ENCODE results near the gene IL6. TPM values are rescaled to one million over a fixed set of nuclear protein-coding genes. Genes with fewer than 3 reads are reported as not detected.

IL6 gene
- total and polyA plus RNA-seq, 2 donors (not counting 1 experiment from before 2014, with no cell fraction given) = 2.6 to 222 TPM

DNA sequence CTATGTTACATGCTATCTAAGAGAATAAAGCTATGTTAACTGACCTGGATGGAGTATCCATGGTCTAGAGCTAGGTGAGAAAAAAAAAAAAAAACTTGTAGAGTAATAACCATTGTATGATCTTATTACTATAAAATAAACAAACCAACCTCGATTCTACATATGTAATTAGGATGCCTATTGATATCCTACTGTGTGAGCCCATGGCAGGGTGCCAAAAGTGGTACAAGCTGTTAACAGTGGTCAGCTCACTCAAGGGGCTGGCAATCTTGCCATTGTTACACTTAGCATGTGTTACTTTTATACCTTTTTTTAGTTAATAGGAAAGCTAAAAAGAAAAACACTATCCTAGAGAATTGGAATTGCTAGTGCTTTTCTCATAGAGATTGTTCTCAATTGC lies 13.5 kb upstream of the IL6 start:
- intact Hi-C loops (cut with micrococcal nuclease) = loop anchor here (1.0 to 2.0 kb wide), 3 partner anchors 10 to 15 kb away; no protein-coding TSS in a partner anchor
- Histone ChIP-seq H3K4me3 (ENCODE audit: control extremely low read depth in 1 of 5, extremely low read depth in 1 of 5, insufficient read depth in 1 of 5, low read depth in 2 of 5, low read length in 4 of 5) (peak overlapping the region in 1 of 5 experiments; percentile 2), H3K27ac (ENCODE audit: low read length in 2 of 2) (peak overlapping the region; percentile 96 to 97), H2AFZ (ENCODE audit: insufficient read depth, low read depth, low read length, poor library complexity, severe bottlenecking) (no peak overlapping the region), H4K20me1 (ENCODE audit: control insufficient read depth, insufficient read depth, low read length, poor library complexity, severe bottlenecking) (no peaks in the 10 kb centered on the region), H3K79me2 (ENCODE audit: control insufficient read depth, insufficient read depth, low read length) (peaks cover 43% of the 10 kb centered on the region), H3K36me3 (replicated peaks in 1 of 2; ENCODE audit: control extremely low read depth in 1 of 2, control insufficient read depth in 1 of 2, extremely low read depth in 1 of 2, insufficient read depth in 2 of 2, low read length in 1 of 2) (no peaks in the 10 kb centered on the region), H3K9me3 (ENCODE audit: control extremely low read depth in 1 of 3, control insufficient read depth in 2 of 3, insufficient read depth in 1 of 3, low read length in 2 of 3) (no peaks in the 10 kb centered on the region), H3K9ac (ENCODE audit: low read length) (no peak overlapping the region), H3K27me3 (replicated peaks in 1 of 4; ENCODE audit: control extremely low read depth in 1 of 4, control insufficient read depth in 3 of 4, insufficient read depth in 4 of 4, low read length in 3 of 4) (no peaks in the 10 kb centered on the region), H3K4me2 (replicated peaks; ENCODE audit: low read depth, low read length, poor library complexity, severe bottlenecking) (peak overlapping the region; percentile 50), H3K4me1 (ENCODE audit: control insufficient read depth in 2 of 2, insufficient read depth in 2 of 2, low read length in 2 of 2) (peaks cover 47 to 51% of the 10 kb centered on the region in 2 donors)
- CTCF ChIA-PET = interaction anchor here (0.6 to 8.8 kb wide), 8 partner anchors 11 to 165 kb away, joined by 3 to 117 read pairs (median 4); partner anchors contain the start of gene IL6
- H3K9me3 Mint-ChIP-seq (ENCODE audit: insufficient read depth) = no peaks in the 10 kb centered on the region
- peak overlapping the region; percentile 75 for H3K4me3 Mint-ChIP-seq
- peaks cover 65% of the 10 kb centered on the region for H3K4me1 Mint-ChIP-seq
- TF ChIP-seq, protein P1, sequence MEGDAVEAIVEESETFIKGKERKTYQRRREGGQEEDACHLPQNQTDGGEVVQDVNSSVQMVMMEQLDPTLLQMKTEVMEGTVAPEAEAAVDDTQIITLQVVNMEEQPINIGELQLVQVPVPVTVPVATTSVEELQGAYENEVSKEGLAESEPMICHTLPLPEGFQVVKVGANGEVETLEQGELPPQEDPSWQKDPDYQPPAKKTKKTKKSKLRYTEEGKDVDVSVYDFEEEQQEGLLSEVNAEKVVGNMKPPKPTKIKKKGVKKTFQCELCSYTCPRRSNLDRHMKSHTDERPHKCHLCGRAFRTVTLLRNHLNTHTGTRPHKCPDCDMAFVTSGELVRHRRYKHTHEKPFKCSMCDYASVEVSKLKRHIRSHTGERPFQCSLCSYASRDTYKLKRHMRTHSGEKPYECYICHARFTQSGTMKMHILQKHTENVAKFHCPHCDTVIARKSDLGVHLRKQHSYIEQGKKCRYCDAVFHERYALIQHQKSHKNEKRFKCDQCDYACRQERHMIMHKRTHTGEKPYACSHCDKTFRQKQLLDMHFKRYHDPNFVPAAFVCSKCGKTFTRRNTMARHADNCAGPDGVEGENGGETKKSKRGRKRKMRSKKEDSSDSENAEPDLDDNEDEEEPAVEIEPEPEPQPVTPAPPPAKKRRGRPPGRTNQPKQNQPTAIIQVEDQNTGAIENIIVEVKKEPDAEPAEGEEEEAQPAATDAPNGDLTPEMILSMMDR (IDR thresholded peaks at IDR 0.05) = no peak
- no peak for TF ChIP-seq EZH2 (IDR thresholded peaks at IDR 0.05; ENCODE audit: borderline replicate concordance, insufficient read depth, low read depth, low read length, poor library complexity, severe bottlenecking)
- H3K27me3 Mint-ChIP-seq = no peaks in the 10 kb centered on the region
- POLR2A ChIA-PET = interaction anchor here (0.7 kb wide), 1 partner anchor 17 kb away, joined by 5 read pairs; no protein-coding TSS in a partner anchor
- ATAC-seq (ENCODE audit: low read depth) = no peak
- no peak for DNase-seq
- no CpG with 5 or more reads among the region's 1 CpG for WGBS (ENCODE audit: insufficient coverage)
- peak overlapping the region; percentile 93 for H3K27ac Mint-ChIP-seq

DNA sequence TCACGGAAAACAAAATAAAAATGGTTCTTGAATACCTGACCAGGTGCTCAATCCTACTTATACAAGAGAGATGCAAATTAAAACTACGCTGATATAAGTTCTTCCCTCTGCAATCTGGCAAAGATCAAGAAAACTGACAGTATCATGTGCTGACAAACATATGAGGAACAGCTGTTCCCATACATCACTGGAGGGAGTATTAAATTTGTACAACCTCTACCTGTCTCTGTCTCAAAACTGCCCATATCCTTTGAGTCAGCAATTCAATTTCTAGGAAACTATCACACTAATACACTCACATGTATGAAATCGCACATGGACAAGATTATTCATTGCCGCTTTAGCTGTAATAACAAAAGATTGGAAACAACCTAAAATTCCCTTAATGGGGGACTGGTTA lies 11.0 kb upstream of the IL6 start:
- no peak overlapping the region for H3K27ac ChIP-seq (ENCODE audit: low read length in 2 of 2)
- peaks cover 47% of the 10 kb centered on the region for H3K79me2 ChIP-seq (ENCODE audit: control insufficient read depth, insufficient read depth, low read length)
- TF ChIP-seq, protein P1 (IDR thresholded peaks at IDR 0.05) = no peak
- TF ChIP-seq EZH2 (IDR thresholded peaks at IDR 0.05; ENCODE audit: borderline replicate concordance, insufficient read depth, low read depth, low read length, poor library complexity, severe bottlenecking) = no peak
- H3K4me1 ChIP-seq (ENCODE audit: control insufficient read depth in 2 of 2, insufficient read depth in 2 of 2, low read length in 2 of 2) = peaks cover 53 to 62% of the 10 kb centered on the region in 2 donors
- ATAC-seq (ENCODE audit: low read depth) = no peak
- H3K4me2 ChIP-seq (replicated peaks; ENCODE audit: low read depth, low read length, poor library complexity, severe bottlenecking) = no peak overlapping the region
- H3K4me3 ChIP-seq (ENCODE audit: control extremely low read depth in 1 of 5, extremely low read depth in 1 of 5, insufficient read depth in 1 of 5, low read depth in 2 of 5, low read length in 4 of 5) = no peak overlapping the region
- no peaks in the 10 kb centered on the region for H3K9me3 Mint-ChIP-seq (ENCODE audit: insufficient read depth)
- no peaks in the 10 kb centered on the region for H3K9me3 ChIP-seq (ENCODE audit: control extremely low read depth in 1 of 3, control insufficient read depth in 2 of 3, insufficient read depth in 1 of 3, low read length in 2 of 3)
- H3K27ac Mint-ChIP-seq = peak overlapping the region; percentile 5
- H3K9ac ChIP-seq (ENCODE audit: low read length) = no peak overlapping the region
- no peak for DNase-seq
- H3K4me3 Mint-ChIP-seq = no peak overlapping the region
- ChIA-PET POLR2A (no interaction called here), CTCF (interaction anchor here (3.6 kb wide), 1 partner anchor 11 kb away, joined by 32 read pairs; the partner anchor contains the start of gene IL6)
- intact Hi-C loops (cut with micrococcal nuclease) = no loop called here
- H3K4me1 Mint-ChIP-seq = peaks cover 69% of the 10 kb centered on the region
- H3K36me3 ChIP-seq (replicated peaks in 1 of 2; ENCODE audit: control extremely low read depth in 1 of 2, control insufficient read depth in 1 of 2, extremely low read depth in 1 of 2, insufficient read depth in 2 of 2, low read length in 1 of 2) = no peaks in the 10 kb centered on the region
- 100% methylated on average over 1 of the region's 4 CpGs for WGBS (ENCODE audit: insufficient coverage)
- H3K27me3 ChIP-seq (replicated peaks in 1 of 4; ENCODE audit: control extremely low read depth in 1 of 4, control insufficient read depth in 3 of 4, insufficient read depth in 4 of 4, low read length in 3 of 4) = no peaks in the 10 kb centered on the region
- H3K27me3 Mint-ChIP-seq = no peaks in the 10 kb centered on the region
- H2AFZ ChIP-seq (ENCODE audit: insufficient read depth, low read depth, low read length, poor library complexity, severe bottlenecking) = peak overlapping the region; percentile 3
- H4K20me1 ChIP-seq (ENCODE audit: control insufficient read depth, insufficient read depth, low read length, poor library complexity, severe bottlenecking) = no peaks in the 10 kb centered on the region

All from B cell (primary cell).